ENCODE data around the gene P4HTM.

DNA sequence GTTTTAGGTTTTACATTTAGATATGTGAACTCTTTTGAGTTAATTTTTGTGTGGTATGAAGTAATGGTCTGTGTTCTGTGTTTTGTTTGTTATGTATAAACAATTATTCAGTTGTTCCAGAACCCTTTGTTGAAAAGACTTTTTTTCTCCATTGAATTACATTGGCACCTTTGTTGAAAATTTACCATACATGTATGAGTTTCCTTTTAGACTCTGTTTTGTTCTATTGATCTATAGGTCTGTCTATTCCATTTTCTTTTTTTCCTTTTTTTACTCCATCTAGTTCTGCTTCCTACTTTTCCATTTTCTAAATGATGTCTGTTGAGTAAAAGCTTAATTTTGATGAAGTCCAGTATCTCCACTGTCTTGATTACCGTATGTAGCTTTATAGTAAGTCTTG lies 40.0 kb upstream of the P4HTM start:
- TF ChIP-seq ZBTB20 (tag by site-specific recombination; IDR thresholded peaks at IDR 0.05) (no peak), ZNF324 (tag by site-specific recombination; IDR thresholded peaks at IDR 0.05) (no peak), ZNF768 (tag by site-specific recombination; IDR thresholded peaks at IDR 0.05) (no peak)
- TF ChIP-seq, protein P1, sequence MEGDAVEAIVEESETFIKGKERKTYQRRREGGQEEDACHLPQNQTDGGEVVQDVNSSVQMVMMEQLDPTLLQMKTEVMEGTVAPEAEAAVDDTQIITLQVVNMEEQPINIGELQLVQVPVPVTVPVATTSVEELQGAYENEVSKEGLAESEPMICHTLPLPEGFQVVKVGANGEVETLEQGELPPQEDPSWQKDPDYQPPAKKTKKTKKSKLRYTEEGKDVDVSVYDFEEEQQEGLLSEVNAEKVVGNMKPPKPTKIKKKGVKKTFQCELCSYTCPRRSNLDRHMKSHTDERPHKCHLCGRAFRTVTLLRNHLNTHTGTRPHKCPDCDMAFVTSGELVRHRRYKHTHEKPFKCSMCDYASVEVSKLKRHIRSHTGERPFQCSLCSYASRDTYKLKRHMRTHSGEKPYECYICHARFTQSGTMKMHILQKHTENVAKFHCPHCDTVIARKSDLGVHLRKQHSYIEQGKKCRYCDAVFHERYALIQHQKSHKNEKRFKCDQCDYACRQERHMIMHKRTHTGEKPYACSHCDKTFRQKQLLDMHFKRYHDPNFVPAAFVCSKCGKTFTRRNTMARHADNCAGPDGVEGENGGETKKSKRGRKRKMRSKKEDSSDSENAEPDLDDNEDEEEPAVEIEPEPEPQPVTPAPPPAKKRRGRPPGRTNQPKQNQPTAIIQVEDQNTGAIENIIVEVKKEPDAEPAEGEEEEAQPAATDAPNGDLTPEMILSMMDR (tag by site-specific recombination; IDR thresholded peaks at IDR 0.05), result no peak

Data from HEK293 (cell line).